Activated B cell treated with CpG ODN at 0.5 μM for 24 hours (primary cell): ENCODE data around the gene PPP1R12C. TPM values are rescaled to one million over a fixed set of nuclear protein-coding genes. Genes with fewer than 3 reads are reported as not detected.
A peak's percentile ranks its signal among the peaks of the same experiment; 100 is the strongest.

Experiments
- ATAC-seq: fragments of 200-7000 bp; cut with Tn5 transposase; one replicate; pipeline ENCODE4 v1.10.0; 2021; ENCODE audit warnings: low read depth, mild to moderate bottlenecking, moderate library complexity
- CTCF ChIA-PET: fragments of 350-600 bp; sonication (Branson Sonifier 250); formaldehyde crosslinking; loops from one replicate; lab custom pipeline; 2021; ENCODE audit warnings: antibody characterized with exemption; lab: Charles Lee
- POLR2A ChIA-PET: fragments of 350-600 bp; sonication (Branson Sonifier 250); formaldehyde crosslinking; loops from one replicate; lab custom pipeline; 2021; ENCODE audit warnings: antibody characterized with exemption; lab: Charles Lee
- DNase-seq: peaks from one replicate; pipeline ENCODE4 v3.0.0; 2022
- H3K27ac Mint-ChIP-seq: one replicate; pipeline ENCODE4 v1.8.0; 2020; ENCODE audit warnings: mixed read lengths
- H3K27me3 Mint-ChIP-seq: one replicate; pipeline ENCODE4 v1.8.0; 2021; ENCODE audit warnings: mixed read lengths
- H3K36me3 Mint-ChIP-seq: one replicate; pipeline ENCODE4 v1.8.0; 2021; ENCODE audit warnings: low read depth, mixed read lengths
- H3K4me1 Mint-ChIP-seq: one replicate; pipeline ENCODE4 v1.8.0; 2021; ENCODE audit warnings: mixed read lengths
- H3K4me3 Mint-ChIP-seq: one replicate; pipeline ENCODE4 v1.8.0; 2020; ENCODE audit warnings: mild to moderate bottlenecking, mixed read lengths
- H3K9me3 Mint-ChIP-seq: one replicate; pipeline ENCODE4 v1.8.0; 2020; ENCODE audit warnings: mixed read lengths
- CTCF ChIP-seq: fragments of 200-600 bp; IDR thresholded peaks from one replicate; pipeline ENCODE4 v1.8.0; 2022; ENCODE audit warnings: antibody characterized with exemption, mild to moderate bottlenecking
- intact Hi-C: fragments of 100-400 bp; cut with micrococcal nuclease; formaldehyde crosslinking; loops from one replicate; pipeline ENCODE4 v1.15.1; 2024
- total RNA-seq: library from RNA; stranded (reverse); gene quantifications from 2 replicates; pipeline ENCODE4 v1.2.3, GENCODE V29; 2022

PPP1R12C gene
- total RNA-seq, 1 donor from 2014 or later: 139 TPM

- DNase-seq: no peak
- intact Hi-C loops: no loop called here
- POLR2A ChIA-PET: interaction anchor here (0.7 kb wide), 1 partner anchor 362 kb away, joined by 3 read pairs; the partner anchor contains the start of gene ZNF628
These were observed 2.8 kb downstream of the PPP1R12C start for GRCh38 chr19:55114566-55115145.

GRCh38 chr19:55113570-55114039 is 3.8 kb downstream of the PPP1R12C start:
- DNase-seq (no peak), ATAC-seq (no peak)
- Mint-ChIP-seq H3K4me3 (no peak overlapping the region), H3K27me3 (no peaks in the 10 kb centered on the region), H3K36me3 (peaks cover 43% of the 10 kb centered on the region), H3K27ac (no peak overlapping the region), H3K4me1 (peaks cover 50% of the 10 kb centered on the region), H3K9me3 (no peaks in the 10 kb centered on the region)
- ChIA-PET CTCF (interaction anchor here (1.1 kb wide), 1 partner anchor 26 kb away, joined by 4 read pairs; no protein-coding TSS in a partner anchor), POLR2A (no interaction called here)
- intact Hi-C loops: no loop called here
- TF ChIP-seq CTCF: no peak

More at GRCh38 chr19:55114566-55115145, 2.8 kb downstream of the PPP1R12C start:
- TF ChIP-seq CTCF: no peak
- no peak for ATAC-seq
- no peaks in the 10 kb centered on the region for H3K27me3 Mint-ChIP-seq
- H3K36me3 Mint-ChIP-seq: peaks cover 34% of the 10 kb centered on the region
- H3K9me3 Mint-ChIP-seq: no peaks in the 10 kb centered on the region
- CTCF ChIA-PET: no interaction called here
- peaks cover 52% of the 10 kb centered on the region for H3K4me1 Mint-ChIP-seq
- peak overlapping the region; percentile 53 for H3K4me3 Mint-ChIP-seq
- H3K27ac Mint-ChIP-seq: no peak overlapping the region

- peaks cover 45% of the 10 kb centered on the region for H3K4me1 Mint-ChIP-seq
- TF ChIP-seq CTCF: no peak
- intact Hi-C loops: no loop called here
- CTCF ChIA-PET: interaction anchor here (1.1 kb wide), 1 partner anchor 25 kb away, joined by 4 read pairs; no protein-coding TSS in a partner anchor
- POLR2A ChIA-PET: no interaction called here
- H3K27me3 Mint-ChIP-seq: no peaks in the 10 kb centered on the region
- no peak for ATAC-seq
- H3K9me3 Mint-ChIP-seq: no peaks in the 10 kb centered on the region
- no peak overlapping the region for H3K4me3 Mint-ChIP-seq
- H3K27ac Mint-ChIP-seq: peak overlapping the region; percentile 41
- DNase-seq: no peak
- peaks cover 46% of the 10 kb centered on the region for H3K36me3 Mint-ChIP-seq
These were observed 4.5 kb downstream of the PPP1R12C start for GRCh38 chr19:55112777-55113569.

- intact Hi-C loops: no loop called here
- ChIA-PET CTCF (no interaction called here), POLR2A (no interaction called here)
- TF ChIP-seq CTCF: no peak
- DNase-seq: no peak
- Mint-ChIP-seq H3K4me1 (peaks cover 40% of the 10 kb centered on the region), H3K9me3 (no peaks in the 10 kb centered on the region), H3K4me3 (no peak overlapping the region), H3K27me3 (no peaks in the 10 kb centered on the region), H3K27ac (no peak overlapping the region), H3K36me3 (peaks cover 42% of the 10 kb centered on the region)
- ATAC-seq: no peak
These were observed 5.1 kb downstream of the PPP1R12C start for GRCh38 chr19:55112246-55112776.
